Suprapubic skin (tissue), 3 donors: ENCODE data around the gene HTR2C.
"Not testable (repeated sequence)": the region's sequence is repeated elsewhere in the genome, so short reads cannot be mapped to it uniquely, and the experiment has no call there.

Experiments
- POLR2A ChIP-seq, 2 donors: fragments of 450-650 bp; IDR thresholded peaks; one replicate each; pipeline ENCODE4 v1.6.1; 2017; ENCODE audit warnings: antibody characterized with exemption in 2 of 2, mild to moderate bottlenecking in 2 of 2, moderate library complexity in 2 of 2
- TF ChIP-seq, protein P1 (sequence below), 2 donors: fragments of 200-600 bp in 1 of 2; fragments of 450-650 bp in 1 of 2; sonication (generic) in 1 of 2; IDR thresholded peaks; one replicate each; pipeline ENCODE4 v1.5.1; 2016 to 2019; ENCODE audit warnings: antibody characterized with exemption in 2 of 2, mild to moderate bottlenecking in 1 of 2, moderate library complexity in 1 of 2

GRCh38 chrX:114606619-114607018 lies 22.7 kb downstream of the HTR2C start:
- TF ChIP-seq, protein P1, sequence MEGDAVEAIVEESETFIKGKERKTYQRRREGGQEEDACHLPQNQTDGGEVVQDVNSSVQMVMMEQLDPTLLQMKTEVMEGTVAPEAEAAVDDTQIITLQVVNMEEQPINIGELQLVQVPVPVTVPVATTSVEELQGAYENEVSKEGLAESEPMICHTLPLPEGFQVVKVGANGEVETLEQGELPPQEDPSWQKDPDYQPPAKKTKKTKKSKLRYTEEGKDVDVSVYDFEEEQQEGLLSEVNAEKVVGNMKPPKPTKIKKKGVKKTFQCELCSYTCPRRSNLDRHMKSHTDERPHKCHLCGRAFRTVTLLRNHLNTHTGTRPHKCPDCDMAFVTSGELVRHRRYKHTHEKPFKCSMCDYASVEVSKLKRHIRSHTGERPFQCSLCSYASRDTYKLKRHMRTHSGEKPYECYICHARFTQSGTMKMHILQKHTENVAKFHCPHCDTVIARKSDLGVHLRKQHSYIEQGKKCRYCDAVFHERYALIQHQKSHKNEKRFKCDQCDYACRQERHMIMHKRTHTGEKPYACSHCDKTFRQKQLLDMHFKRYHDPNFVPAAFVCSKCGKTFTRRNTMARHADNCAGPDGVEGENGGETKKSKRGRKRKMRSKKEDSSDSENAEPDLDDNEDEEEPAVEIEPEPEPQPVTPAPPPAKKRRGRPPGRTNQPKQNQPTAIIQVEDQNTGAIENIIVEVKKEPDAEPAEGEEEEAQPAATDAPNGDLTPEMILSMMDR (IDR thresholded peaks at IDR 0.05) = not testable (repeated sequence)
- TF ChIP-seq POLR2A (IDR thresholded peaks at IDR 0.05) = not testable (repeated sequence)
